ENCODE data around the gene PRPH2.

Gene PRPH2, protein sequence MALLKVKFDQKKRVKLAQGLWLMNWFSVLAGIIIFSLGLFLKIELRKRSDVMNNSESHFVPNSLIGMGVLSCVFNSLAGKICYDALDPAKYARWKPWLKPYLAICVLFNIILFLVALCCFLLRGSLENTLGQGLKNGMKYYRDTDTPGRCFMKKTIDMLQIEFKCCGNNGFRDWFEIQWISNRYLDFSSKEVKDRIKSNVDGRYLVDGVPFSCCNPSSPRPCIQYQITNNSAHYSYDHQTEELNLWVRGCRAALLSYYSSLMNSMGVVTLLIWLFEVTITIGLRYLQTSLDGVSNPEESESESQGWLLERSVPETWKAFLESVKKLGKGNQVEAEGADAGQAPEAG

DNA sequence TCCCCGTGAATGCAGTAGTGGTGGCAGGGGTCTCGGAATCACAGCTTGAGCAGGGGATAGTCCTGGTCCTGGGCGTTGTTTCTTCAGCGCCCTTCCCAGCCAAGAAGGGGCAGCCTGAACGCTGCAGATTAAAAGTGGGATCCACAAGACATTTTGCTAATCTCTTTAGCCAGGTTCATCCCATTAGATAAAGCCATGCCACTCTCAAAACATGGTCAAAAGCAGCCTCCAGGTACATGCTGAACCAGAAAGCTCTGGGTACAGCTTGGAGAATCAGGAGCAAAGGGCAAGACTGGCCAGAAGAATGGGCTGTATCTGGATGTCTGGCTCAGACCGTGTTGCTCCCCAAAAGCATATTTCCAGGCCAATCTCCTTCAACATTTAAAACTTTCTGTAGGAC is at the start of gene PRPH2:
Gene PRPH2 (minus strand): TSS at position 101 of the 400 bp plus-strand sequence. CDS start 263 bp downstream, outside the sequence.
- DNase-seq: no peak

DNA sequence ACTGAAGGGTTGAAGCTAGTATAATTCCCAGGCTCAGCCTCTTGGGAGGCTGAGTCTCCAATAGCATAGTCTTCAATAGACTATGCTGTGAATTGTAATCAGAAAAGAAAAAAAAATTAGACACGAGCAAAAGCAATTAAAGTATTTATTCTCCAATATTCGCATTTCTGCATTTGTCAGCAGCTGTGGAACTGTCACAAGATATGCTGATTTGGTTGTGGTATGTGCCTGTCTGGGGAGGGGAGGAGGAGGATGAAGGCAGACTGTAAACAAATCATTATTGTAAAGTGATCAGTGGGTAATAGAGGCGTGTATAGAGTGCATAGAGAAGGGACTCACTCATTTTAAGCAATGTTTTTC is 49.3 kb upstream of the PRPH2 start:
- no peak for DNase-seq

DNA sequence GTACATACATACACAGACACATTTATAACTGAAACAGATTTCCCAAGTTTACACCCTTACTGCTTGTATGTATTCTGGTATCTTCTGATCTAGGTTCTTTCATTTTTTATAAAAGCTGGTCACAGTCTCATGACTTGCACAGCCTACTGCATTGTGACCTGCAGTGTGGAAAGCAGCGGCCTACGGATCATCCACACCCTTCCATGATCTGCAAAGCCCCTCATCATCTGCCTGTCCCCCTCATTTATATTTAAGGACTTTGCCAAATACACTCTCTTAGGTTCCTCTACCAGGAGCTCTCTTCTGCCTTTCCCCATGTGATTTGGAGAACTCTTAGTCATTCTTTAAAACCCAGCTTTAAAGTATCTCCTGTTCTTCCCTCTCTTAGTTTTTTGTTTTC is 47.4 kb upstream of the PRPH2 start:
- DNase-seq: no peak

DNA sequence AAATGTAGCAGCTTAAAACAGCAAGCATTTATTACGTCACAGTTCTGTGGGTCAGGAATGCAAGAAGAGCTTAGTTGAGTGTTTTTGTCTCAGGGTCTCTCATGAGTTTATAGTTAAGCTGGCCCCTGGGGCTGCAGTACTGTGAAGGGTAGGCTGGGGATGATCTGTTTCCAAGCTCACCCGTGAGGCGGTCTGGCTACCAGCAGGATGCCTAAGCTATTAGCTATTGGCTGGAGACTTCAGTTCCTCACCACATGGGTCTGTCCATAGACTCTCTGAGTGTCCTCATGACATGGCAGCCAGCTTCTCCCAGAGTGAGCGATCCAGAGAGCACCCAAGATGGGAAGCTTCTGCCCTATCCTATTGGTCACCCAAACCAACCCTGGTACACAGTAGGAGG is 46.7 kb upstream of the PRPH2 start:
- DNase-seq: no peak

DNA sequence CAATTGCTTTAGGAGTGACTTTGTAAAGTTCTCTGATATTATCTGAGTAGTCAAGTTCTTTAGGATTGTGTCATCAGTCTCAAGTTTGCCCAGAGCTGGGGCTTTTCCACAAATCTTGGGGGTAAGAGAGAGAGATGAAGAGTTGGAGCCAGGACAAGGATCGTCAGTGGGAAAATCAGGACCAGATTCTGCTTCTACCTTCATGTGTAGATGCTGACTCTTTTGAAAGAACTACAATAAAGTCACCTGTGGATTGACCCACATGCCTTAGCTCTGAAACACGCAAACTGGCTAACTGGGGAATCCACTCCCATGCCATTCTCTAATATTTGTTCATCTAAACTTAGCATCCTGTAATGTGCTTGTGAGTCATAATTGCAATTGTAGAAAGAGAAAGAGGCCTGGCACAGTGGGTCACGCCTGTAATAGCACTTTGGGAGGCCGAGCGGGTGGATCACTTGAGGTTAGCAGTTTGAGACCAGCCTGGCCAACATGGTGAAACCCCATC is 43.8 kb upstream of the PRPH2 start:
- DNase-seq: no peak

DNA sequence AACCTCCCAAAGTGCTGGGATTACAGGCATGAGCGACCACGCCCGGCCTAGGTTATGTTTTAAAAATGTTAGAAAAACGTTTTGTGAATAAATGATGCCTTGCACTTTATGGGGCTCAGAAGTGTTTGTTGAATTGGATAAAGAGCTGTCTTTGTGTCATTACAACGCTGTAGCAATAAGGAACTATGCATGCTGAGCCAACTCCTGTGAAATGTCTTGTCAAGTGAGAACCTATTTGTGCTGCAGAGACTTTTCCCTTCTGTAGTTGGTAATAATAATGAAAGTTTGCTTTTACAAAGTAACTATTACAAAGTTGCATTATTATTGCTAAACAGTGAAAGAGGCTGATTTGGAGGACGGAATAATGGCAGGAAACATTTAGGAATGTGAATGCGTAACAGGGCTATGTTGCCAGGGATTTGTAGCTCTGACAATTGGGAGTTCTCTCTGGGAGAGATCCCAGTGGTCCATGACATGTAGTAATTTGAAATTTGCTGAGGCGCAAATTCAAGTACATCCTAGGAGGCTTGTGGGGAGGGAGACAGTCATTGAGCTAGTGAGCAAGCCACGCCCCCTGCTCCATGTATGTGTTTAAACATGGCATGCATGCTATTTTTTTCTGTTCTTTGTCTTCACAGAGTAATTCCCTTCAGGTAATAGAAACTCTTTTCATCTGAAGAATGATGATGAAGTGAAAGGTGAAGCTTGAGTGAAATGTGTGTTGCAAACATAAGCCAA is 42.7 kb upstream of the PRPH2 start:
- DNase-seq: no peak

DNA sequence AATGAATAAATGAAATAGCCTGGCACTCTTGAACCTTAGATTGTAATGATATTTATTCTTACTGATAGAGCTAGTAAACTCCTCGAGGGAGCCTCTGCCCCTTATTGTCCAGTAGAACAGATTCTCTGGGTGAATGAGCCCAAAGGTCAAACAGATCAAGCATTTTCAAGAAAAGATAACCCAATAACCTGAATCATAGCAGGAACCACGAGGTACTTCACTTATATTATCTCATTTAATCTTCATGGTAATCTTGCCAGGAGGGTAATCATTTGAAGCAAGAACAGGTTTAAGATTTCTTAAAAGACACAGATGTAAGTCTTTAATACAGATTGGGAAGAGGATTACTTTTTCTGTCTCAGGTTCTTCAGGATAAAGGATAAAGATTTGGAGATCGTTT is 40.6 kb upstream of the PRPH2 start:
- no peak for DNase-seq

DNA sequence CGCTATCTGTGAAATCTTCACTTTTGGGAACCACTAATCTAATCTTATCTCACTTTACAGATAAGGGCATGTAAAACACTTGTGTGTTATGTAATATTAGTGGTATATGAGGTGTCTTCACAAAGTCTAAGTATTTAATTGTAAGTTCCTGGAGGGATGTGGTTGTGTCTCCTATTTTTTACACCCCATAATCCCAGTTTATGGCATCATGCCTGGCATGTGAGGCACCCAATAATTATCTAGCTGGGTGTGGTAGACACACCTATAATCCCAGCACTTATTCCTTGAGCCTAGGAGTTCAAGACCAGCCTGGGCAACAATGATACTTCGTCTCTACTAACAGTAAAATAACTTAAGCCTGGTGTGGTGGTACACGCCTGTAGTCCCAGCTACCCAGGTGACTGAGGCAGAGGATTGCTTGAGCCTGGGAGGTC is 40.0 kb upstream of the PRPH2 start:
- no peak for DNase-seq

DNA sequence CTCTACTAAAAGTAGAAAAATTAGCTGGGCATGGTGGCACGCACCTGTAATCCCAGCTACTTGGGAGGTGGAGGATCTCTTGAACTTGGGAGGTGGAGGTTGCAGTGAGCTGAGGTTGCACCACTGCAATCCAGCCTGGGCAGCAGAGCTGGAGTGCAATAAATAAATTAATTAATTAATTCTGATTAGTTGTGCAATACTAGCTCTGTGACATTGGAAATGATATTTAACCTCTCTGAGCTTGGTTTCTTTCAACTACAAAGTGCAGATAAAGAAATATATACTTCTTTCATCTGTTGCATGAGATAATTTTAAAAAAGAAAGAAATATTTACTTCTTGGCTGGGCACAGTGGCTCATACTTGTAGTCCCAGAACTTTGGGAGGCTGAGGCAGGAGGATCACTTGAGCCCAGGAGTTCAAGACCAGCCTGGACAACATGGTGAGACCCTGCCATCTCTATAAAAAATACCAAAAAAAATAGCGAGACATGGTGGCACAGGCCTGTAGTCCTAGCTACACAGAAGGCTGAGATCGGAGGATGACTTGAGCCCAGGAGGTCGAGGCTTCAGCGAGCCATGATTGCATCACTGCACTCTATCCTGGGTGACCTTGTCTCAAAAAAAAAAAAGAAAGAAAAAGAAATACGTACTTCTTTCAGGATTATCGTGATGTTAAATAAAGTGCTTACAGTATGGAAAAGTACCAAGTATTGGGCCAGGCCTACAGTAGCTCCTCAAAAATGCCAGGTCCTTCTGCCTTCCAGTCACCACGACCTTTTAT is 39.1 kb upstream of the PRPH2 start:
- no peak for DNase-seq

DNA sequence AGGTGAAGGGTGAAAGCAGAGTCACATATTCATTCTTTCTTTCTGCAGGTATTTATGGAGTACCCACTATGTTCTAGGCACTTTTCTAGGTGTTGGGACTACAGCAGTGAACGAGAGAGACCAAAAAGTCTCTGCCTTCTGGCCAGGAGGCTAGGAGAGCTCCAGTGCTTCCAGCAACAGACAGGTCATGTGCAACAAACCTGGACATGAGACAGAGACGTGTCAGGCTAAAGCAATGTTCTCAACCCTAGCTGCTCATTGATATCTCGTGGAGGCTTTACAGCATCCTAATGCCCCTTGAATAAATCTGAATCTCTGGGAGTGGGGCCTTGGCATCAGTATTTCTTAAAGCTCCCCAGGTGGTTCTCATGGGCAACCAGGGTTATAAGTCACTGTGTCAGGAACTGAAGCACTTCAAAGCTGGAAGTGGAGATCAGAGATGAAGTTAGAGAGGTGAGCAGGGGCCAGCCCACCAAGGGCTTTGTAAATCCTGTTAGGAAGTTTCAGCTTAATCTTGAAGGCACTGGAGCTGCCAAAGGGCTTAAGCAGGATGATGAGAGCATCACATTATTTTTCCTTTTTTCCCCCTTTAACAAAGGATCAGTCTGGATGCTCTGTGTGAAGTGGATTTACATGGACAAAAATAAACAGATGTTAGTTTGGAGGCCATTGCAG is 36.5 kb upstream of the PRPH2 start:
- no peak for DNase-seq

DNA sequence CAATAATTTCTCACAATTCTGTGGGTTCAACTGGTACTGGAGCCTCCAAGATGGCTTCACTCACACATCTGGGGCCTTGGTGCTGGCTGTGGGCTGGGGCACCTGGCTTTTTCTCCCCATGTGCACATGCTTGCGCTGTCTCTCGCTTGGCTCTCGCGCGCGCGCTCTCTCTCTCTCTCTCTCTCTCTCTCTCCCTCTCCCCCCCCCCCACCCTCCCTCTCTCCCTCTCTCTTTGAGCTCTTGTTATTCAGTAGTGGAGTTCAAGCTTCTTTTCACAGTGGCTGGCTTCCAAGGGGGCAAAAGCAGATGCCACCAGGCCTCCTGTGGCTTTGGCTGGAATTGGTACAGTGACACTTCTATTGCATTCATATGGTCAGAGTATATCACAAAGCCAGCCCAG is 34.3 kb upstream of the PRPH2 start:
- DNase-seq: no peak

DNA sequence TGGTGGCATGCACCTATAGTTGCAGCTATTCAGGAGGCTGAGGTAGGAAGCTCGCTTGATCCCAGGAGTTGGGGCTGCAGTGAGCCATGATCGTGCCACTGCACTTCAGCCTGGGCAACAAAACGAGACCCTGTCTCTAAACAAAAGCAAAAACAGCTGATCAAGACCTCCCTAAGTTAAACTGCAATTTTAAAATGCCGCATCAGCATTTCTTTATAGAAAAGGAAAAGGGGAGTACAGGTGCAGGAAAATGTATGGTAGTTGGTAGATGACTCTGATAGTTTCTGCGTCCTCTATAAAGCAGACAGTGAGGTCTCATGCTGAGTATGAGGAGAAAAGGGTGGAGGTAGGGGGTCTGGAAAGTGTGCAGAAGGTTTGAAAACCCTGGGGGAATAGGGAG is 32.4 kb upstream of the PRPH2 start:
- no peak for DNase-seq

DNA sequence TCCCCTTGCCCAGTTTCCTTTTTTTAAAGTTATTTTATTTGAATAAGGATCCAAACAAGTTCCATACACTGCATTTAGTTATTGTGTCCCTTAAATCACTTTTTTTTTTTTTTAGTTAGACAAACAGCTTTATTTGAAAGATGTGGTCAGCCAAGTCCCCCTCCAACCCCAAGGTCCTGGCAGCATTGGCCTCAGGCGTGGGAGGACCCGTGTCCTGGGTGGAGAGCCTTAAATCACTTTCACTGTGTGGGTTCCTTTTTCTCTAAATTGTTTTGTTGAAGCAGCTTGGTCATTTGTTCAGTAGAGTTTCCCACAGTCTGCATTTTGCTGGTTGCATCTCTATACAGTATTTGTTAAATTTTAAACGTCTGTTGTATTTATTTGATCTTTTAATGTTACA is 28.7 kb upstream of the PRPH2 start:
- DNase-seq: no peak

DNA sequence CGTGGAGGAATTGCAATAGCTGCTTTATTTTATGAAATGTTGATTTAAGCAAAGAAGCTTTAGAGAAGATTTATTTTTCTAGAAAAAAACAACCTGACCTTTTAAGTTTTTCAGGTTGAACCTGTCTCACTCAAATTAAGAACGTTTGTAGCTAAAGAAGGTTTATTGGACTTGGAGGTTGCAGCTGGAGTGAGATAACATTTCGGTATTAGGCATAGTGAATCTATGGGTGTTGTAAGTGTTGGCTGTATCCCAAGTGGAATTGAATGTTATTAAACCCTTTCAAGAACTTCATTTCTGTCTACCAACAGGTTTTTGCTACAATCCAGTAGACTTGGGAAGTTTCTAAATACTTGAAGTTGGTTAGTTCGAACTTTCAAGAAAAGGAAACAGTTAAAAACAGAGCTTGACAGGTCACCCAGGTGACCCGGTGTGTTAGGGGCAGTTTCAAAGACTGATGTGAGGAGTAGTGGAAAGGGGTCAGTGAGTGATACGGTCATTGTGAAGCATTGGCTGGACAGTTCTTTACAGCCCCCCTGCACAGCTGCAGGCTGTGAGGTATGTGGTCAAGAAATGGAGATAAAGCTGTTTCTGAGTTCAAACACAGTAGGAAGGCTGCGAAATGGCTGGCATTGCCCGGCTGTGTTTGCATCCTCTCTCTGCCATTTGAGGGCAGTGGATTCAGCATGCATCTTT is 26.0 kb upstream of the PRPH2 start:
- no peak for DNase-seq

DNA sequence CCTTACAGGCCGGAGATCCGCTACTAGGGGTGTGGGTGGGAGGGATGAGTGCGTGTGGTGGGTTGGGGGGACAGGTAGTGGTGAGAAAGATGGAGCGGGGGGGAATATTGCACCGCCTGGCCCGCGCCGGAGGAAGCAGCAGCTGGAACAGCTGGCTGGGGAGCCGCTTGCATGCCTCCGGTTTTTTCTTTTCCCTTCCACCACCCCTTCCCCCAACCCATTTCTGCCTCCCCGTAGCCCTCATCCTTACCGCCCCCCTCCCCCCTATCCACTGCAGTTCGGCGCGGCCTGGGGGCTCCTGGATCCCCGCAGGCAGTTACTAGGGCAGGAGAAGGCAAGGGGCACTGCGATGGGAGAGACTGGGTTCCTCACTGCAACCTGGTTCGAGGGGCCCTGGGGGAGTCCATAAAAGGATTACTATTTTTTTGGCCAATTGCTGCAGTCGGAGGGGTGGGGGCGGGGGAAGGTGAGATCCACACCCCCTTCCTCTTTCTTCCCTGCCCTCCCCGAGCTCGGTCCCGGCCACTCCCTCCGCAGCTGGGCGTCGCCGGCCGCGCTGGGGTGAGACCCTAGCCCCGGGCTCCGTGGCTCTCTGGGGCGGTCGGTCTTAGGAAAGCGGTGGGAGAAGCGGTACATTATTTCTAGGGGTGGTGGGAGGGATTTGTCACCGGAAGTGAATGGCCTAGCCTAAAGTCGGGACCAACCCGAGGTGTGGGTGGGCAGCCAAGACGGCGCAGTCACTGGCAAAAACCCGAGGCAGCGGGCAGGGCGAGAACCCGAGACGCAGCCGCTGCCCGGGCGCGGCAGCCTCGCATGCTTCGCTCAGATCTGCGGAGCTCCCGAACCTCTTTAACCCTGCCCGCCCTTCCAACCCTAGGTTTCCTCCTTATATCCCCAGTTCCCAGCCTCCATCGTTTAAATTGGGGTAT is 24.3 kb upstream of the PRPH2 start:
- DNase-seq: peak; percentile 58

DNA sequence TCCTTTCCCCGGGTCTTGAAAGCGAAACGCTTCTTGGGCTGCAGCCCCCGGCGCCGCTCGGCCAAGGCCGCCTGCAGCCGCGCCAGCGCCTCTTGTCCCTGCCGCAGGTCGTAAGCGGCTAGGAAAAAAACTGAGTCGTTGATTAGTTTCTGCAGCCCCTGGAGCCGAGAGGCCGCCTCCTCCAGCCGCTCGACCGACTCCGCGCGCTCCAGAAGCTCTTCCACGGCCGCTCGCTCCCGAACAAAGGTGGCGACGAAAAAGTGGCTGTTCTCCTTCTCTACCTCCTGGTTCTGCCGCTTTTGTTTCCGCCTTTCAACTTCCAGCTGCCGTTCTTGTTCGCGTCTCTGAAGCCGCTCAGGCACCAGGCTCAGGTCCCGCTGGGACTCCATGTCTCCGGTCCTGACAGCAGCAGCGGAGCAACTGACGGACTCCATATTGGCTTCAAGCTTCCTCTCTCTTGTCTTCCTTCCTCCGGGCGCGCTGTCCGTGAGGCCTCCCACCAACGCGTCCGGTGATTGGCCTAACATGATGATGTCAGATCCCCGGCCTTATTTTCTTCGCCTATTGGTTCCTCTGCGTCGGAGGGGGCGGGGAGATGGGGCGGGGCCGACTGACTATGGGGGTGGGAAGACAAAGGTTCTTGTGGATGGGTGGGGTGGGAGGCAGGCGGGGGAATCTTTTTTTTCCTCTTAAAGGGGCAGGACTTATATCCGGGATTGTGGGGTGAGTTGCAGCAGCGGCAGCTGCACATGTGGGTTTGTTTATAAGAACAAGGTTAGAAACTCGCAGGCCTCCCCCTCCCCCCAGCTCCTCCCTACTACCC is 23.5 kb upstream of the PRPH2 start, which contains the start of gene TBCC:
Gene TBCC (minus strand): TSS at position 464 of the 823 bp plus-strand sequence. CDS start 30 bp downstream, at position 434.
- DNase-seq: peak; percentile 89

DNA sequence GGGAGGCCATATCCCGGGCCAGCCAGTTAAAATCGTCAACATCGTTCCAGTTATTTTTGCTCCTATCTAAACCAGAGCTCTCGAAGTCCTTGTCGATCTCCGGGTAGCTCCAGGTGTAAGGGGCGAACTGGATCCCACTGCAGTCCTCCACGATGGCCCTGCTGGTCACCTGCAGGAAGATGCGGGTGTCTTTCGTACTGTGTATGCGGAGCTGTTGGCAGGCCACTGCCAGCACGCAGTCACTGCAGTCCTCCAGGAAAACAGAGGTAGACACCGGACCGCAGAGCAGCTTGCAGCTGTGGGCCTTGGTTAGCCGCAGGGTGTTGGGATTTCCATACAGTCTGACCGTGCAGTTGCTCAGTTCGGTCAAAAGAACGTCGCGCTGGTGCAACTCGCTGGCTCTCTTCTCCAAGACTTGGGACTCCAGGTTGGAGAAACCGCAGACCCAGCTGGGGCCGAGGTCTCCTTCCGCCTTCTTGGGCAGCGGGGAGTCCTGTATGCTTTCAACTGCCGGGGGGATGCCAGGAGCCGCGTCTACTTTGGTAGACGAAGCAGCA is 22.8 kb upstream of the PRPH2 start:
- no peak for DNase-seq

DNA sequence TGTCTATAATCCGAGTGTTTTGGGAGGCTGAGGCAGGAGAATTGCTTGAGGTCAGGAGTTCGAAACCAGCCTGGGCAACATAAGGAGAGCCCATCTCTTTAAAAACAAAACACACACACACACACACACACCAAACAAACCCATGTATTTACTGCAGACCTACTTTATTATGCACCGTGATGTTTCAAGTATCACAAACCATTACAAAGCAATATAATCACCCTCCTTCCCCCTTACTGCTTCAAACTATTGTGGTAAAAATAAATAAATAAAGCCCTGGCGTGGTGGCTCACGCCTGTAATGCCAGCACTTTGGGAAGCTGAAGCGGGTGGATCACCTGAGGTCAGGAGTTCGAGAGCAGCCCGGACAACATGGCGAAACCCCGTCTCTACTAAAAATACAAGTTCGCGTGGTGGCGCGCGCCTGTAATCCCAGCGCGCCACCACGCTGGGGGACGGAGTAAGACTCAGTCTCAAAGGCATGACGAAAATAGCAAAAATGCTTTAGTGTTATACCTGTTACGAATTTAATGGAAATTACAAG is 22.0 kb upstream of the PRPH2 start:
- no peak for DNase-seq

DNA sequence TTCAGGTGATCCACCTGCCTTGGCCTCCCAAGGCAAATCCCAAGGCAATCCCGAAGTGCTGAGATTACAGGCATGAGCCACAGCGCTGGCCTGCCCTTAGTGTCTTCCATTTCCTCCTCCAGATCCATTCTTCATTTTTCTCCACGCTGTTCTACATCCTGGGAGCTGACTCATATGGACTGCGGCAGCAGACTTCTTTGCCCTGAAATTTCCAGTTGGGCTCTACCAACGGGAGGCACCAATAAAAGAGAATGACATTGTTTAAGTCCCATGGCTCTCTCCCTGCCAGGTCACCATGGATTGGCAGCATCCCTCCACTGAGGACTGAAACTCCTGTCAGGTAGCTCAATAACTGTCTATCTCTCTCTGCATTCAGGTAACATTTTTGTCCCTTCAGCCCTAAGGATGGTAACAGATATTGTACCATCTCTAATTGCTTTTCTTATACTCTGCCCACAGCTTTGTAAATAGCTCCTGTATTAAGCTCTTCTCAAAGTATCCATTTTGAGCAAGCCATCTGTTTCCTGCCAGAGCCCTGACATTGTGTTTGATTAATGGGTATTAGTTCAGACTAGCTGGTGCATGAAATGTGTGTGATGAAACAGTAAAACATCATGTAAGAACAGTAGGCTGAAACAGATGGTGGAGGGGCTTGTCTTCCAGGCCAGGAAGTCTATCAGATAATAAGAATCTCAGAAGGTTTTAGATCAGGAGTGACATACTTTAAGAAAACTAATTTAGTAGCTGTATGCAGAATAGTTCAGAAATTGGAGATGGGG is 19.9 kb upstream of the PRPH2 start:
- no peak for DNase-seq

Measured in NCI-H1048 (cell line).